Hepatocyte (in vitro differentiated cells): ENCODE results near the gene LCMT1.

Source experiments
- CTCF ChIP-seq: fragments of 200-600 bp; sonication (generic); IDR thresholded peaks from 2 replicates; pipeline ENCODE4 v1.5.1; 2016; ENCODE audit warnings: antibody characterized with exemption, mild to moderate bottlenecking; ENCODE audit not compliant: poor library complexity
- EZH2 ChIP-seq: fragments of 200-600 bp; sonication (generic); IDR thresholded peaks from 2 replicates; pipeline ENCODE4 v1.6.1; 2016; ENCODE audit warnings: antibody characterized with exemption, mild to moderate bottlenecking, borderline replicate concordance
- EZH2phosphoT487 ChIP-seq: fragments of 200-600 bp; sonication (generic); IDR thresholded peaks from one replicate; pipeline ENCODE4 v1.6.1; 2018; ENCODE audit warnings: antibody characterized with exemption, mild to moderate bottlenecking, low read depth, moderate library complexity; ENCODE audit not compliant: unreplicated experiment, severe bottlenecking

DNA sequence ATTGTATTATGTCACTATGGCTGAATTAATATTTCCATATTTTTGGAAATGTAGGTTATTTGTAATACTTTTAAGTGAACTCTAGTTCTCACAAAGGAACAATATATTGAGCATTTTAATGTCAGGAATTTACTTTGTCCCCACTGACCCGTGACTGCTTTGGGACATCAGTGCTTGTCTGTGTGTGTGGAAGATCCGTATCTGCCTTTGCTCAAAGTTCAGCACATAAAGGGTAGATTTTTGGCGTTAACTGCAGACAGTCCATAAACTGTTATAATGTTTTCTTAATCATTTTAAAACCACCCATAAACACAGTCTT is 65.9 kb downstream of the LCMT1 start:
- TF ChIP-seq CTCF (no peak), EZH2 (no peak), EZH2phosphoT487 (no peak)
